A673 (cell line): ENCODE results near the gene FXR2.

ENCODE experiments used
- EZH2 ChIP-seq: fragments of 200-600 bp; sonication (generic); IDR thresholded peaks from 2 replicates; pipeline ENCODE4 v1.6.1; 2017; ENCODE audit warnings: borderline replicate concordance, low read depth, mild to moderate bottlenecking, mixed read lengths, antibody characterized with exemption, low read length; ENCODE audit not compliant: poor library complexity, severe bottlenecking
- TF ChIP-seq, protein P1 (sequence below): fragments of 300-800, 200-600 bp; sonication (generic); conservative IDR thresholded peaks from 2 replicates; pipeline ENCODE4 v1.5.1; 2017; ENCODE audit warnings: low read depth, mild to moderate bottlenecking, antibody characterized with exemption, low read length, moderate library complexity, mixed read lengths

DNA sequence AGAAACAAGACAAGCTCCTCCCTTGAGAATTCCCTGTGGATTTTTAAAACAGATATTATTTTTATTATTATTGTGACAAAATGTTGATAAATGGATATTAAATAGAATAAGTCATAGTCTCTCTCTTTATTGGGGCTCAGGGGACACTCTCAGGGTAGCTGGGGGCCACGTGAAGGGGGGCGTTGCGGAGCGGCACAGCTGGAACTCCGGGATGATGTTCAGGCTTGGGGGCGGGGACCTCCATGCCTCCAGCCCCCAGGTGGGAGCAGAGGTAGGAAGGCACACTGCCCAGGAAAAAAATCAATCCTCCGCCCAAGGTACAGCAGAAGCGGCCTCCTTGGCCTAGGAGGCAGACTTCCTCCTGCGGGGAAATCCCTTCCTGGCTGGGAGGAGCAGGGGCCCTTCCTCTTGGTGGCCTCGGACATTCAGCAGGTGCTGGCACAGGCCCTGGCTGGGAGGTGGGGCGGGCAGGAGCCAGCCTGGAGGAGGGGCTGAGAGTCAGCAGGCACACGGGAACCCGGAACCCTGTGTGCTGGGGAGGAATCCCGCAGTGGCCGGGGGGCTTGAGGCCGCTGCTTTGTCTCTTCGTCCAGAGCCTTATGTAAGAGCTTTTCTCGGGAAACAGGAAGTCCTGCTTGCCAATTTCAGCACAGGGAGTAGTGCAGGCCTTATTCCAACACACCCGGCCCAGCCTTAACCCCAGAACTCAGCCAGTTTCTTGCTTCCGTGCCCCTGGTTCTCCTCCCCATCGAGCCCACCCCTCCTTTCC lies 56.7 kb downstream of the FXR2 start:
- TF ChIP-seq, protein P1, sequence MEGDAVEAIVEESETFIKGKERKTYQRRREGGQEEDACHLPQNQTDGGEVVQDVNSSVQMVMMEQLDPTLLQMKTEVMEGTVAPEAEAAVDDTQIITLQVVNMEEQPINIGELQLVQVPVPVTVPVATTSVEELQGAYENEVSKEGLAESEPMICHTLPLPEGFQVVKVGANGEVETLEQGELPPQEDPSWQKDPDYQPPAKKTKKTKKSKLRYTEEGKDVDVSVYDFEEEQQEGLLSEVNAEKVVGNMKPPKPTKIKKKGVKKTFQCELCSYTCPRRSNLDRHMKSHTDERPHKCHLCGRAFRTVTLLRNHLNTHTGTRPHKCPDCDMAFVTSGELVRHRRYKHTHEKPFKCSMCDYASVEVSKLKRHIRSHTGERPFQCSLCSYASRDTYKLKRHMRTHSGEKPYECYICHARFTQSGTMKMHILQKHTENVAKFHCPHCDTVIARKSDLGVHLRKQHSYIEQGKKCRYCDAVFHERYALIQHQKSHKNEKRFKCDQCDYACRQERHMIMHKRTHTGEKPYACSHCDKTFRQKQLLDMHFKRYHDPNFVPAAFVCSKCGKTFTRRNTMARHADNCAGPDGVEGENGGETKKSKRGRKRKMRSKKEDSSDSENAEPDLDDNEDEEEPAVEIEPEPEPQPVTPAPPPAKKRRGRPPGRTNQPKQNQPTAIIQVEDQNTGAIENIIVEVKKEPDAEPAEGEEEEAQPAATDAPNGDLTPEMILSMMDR, result no peak
- no peak for TF ChIP-seq EZH2
